H9 (cell line): ENCODE data around the gene MED15. TPM values are rescaled to one million over a fixed set of nuclear protein-coding genes. Genes with fewer than 3 reads are reported as not detected.

Experiments
- DNase-seq: peaks from one replicate; pipeline ENCODE4 v3.0.0-alpha.2; 2017
- H2AFZ ChIP-seq: one replicate; pipeline ENCODE4 v1.6.1; 2013; ENCODE audit warnings: mild to moderate bottlenecking, low read length, control low read depth, moderate library complexity
- H2AK5ac ChIP-seq: 2 replicates; pipeline ENCODE4 v1.6.1; 2013; ENCODE audit warnings: low read length, control low read depth, mixed read lengths; ENCODE audit not compliant: insufficient read length
- H2BK120ac ChIP-seq: one replicate; pipeline ENCODE4 v1.6.1; 2013; ENCODE audit warnings: low read depth, mild to moderate bottlenecking, low read length, control low read depth, inconsistent platforms; ENCODE audit not compliant: poor library complexity, severe bottlenecking
- H2BK12ac ChIP-seq: 2 replicates; pipeline ENCODE4 v1.6.1; 2013; ENCODE audit warnings: low read length, control low read depth, mixed read lengths, low read depth; ENCODE audit not compliant: insufficient read length
- H2BK15ac ChIP-seq: 2 replicates; pipeline ENCODE4 v1.6.1; 2013; ENCODE audit warnings: low read depth, low read length, control low read depth
- H2BK20ac ChIP-seq: one replicate; pipeline ENCODE4 v1.6.1; 2013; ENCODE audit warnings: low read depth, mild to moderate bottlenecking, low read length, control low read depth, inconsistent platforms; ENCODE audit not compliant: poor library complexity, severe bottlenecking
- H2BK5ac ChIP-seq: 2 replicates; pipeline ENCODE4 v1.6.1; 2013; ENCODE audit warnings: low read length, control low read depth, mixed read lengths; ENCODE audit not compliant: insufficient read length
- H3K14ac ChIP-seq: 2 replicates; pipeline ENCODE4 v1.6.1; 2013; ENCODE audit warnings: low read length, control low read depth; ENCODE audit not compliant: insufficient read depth
- H3K18ac ChIP-seq: 2 replicates; pipeline ENCODE4 v1.6.1; 2013; ENCODE audit warnings: low read depth, mild to moderate bottlenecking, mixed read lengths, low read length, control low read depth; ENCODE audit not compliant: insufficient read length
- H3K23ac ChIP-seq: 2 replicates; pipeline ENCODE4 v1.6.1; 2013; ENCODE audit warnings: low read length, control low read depth, mixed read lengths, low read depth; ENCODE audit not compliant: insufficient read length
- H3K23me2 ChIP-seq: 2 replicates; pipeline ENCODE4 v1.6.1; 2013; ENCODE audit warnings: low read depth, mild to moderate bottlenecking, mixed read lengths, low read length, control low read depth; ENCODE audit not compliant: insufficient read length, poor library complexity, severe bottlenecking
- H3K27ac ChIP-seq: 2 replicates; pipeline ENCODE4 v1.5.1; 2013; ENCODE audit warnings: low read length, control low read depth, mixed read lengths, low read depth; ENCODE audit not compliant: insufficient read length
- H3K27me3 ChIP-seq: 2 replicates; pipeline ENCODE4 v1.6.1; 2013; ENCODE audit warnings: low read length, control low read depth, inconsistent platforms; ENCODE audit not compliant: insufficient read depth
- H3K4ac ChIP-seq: 2 replicates; pipeline ENCODE4 v1.6.1; 2013; ENCODE audit warnings: low read depth, mild to moderate bottlenecking, control low read depth, inconsistent platforms, low read length, moderate library complexity
- H3K4me1 ChIP-seq: 2 replicates; pipeline ENCODE4 v1.6.1; 2013; ENCODE audit warnings: low read length, control low read depth, inconsistent platforms; ENCODE audit not compliant: insufficient read depth
- H3K4me2 ChIP-seq: 2 replicates; pipeline ENCODE4 v1.6.1; 2013; ENCODE audit warnings: low read length, control low read depth, mixed read lengths; ENCODE audit not compliant: insufficient read length, insufficient read depth
- H3K56ac ChIP-seq: 2 replicates; pipeline ENCODE4 v1.6.1; 2013; ENCODE audit warnings: low read depth, mild to moderate bottlenecking, mixed read lengths, low read length, control low read depth; ENCODE audit not compliant: insufficient read length
- H3K79me1 ChIP-seq: 2 replicates; pipeline ENCODE4 v1.6.1; 2013; ENCODE audit warnings: low read depth, mild to moderate bottlenecking, moderate library complexity, low read length, control low read depth, inconsistent platforms; ENCODE audit not compliant: insufficient read depth, poor library complexity, severe bottlenecking
- H3K79me2 ChIP-seq: 2 replicates; pipeline ENCODE4 v1.6.1; 2013; ENCODE audit warnings: low read length, control low read depth, inconsistent platforms; ENCODE audit not compliant: insufficient read depth
- H3K9ac ChIP-seq: 2 replicates; pipeline ENCODE4 v1.6.1; 2013; ENCODE audit warnings: low read length, control low read depth, mixed read lengths; ENCODE audit not compliant: insufficient read length; ENCODE audit errors: extremely low read depth
- H3K9me3 ChIP-seq: one replicate; pipeline ENCODE4 v1.6.1; 2013; ENCODE audit warnings: low read depth, low read length, inconsistent platforms; ENCODE audit not compliant: control insufficient read depth
- H3T11ph ChIP-seq: one replicate; pipeline ENCODE4 v1.6.1; 2013; ENCODE audit warnings: mild to moderate bottlenecking, low read length, control low read depth, inconsistent platforms
- H4K20me1 ChIP-seq: one replicate; pipeline ENCODE4 v1.6.1; 2013; ENCODE audit not compliant: control insufficient read depth, insufficient read length, insufficient read depth
- H4K5ac ChIP-seq: 2 replicates; pipeline ENCODE4 v1.6.1; 2013; ENCODE audit warnings: low read depth, mild to moderate bottlenecking, mixed read lengths, low read length, control low read depth; ENCODE audit not compliant: insufficient read length
- H4K8ac ChIP-seq: replicated peaks from 2 replicates; pipeline ENCODE4 v1.6.1; 2013; ENCODE audit warnings: low read length, control low read depth, mixed read lengths, low read depth; ENCODE audit not compliant: insufficient read length
- H4K91ac ChIP-seq: 2 replicates; pipeline ENCODE4 v1.6.1; 2013; ENCODE audit warnings: low read depth, mild to moderate bottlenecking, moderate library complexity, mixed read lengths, low read length, control low read depth; ENCODE audit not compliant: insufficient read length
- H3K27ac Mint-ChIP-seq, 3 experiments: 2 replicates in 2 of 3; 3 replicates in 1 of 3; pipeline ENCODE4 v1.8.0; 2020 to 2021; ENCODE audit warnings: mixed read lengths in 3 of 3, mild to moderate bottlenecking in 1 of 3, moderate library complexity in 1 of 3
- H3K27me3 Mint-ChIP-seq: 2 replicates; pipeline ENCODE4 v1.8.0; 2021; ENCODE audit warnings: low read depth, mild to moderate bottlenecking, moderate library complexity, mixed read lengths
- H3K36me3 Mint-ChIP-seq, 3 experiments: 2 replicates in 2 of 3; 3 replicates in 1 of 3; pipeline ENCODE4 v1.8.0; 2020 to 2021; ENCODE audit warnings: low read depth in 3 of 3, mixed read lengths in 3 of 3; ENCODE audit not compliant: insufficient read depth in 1 of 3
- H3K4me1 Mint-ChIP-seq, 2 experiments: 2 replicates each; pipeline ENCODE4 v1.8.0; 2020; ENCODE audit warnings: mixed read lengths in 2 of 2
- H3K4me3 Mint-ChIP-seq, 2 experiments: 2 replicates in 1 of 2; 3 replicates in 1 of 2; pipeline ENCODE4 v1.8.0; 2020 to 2021; ENCODE audit warnings: mild to moderate bottlenecking in 2 of 2, mixed read lengths in 2 of 2, moderate library complexity in 1 of 2
- H3K9me3 Mint-ChIP-seq, 2 experiments: 2 replicates in 1 of 2; 3 replicates in 1 of 2; pipeline ENCODE4 v1.8.0; 2020; ENCODE audit warnings: mild to moderate bottlenecking in 2 of 2, mixed read lengths in 2 of 2, moderate library complexity in 1 of 2
- WGBS: extraction: QIAGEN DNeasy Blood & Tissue Kit; methylation state at CpG from one replicate; pipeline ENCODE4 v1.1.7; 2013; ENCODE audit warnings: missing lambda C conversion rate, low lambda C conversion rate, mixed read lengths; ENCODE audit not compliant: insufficient read length; ENCODE audit errors: extremely low coverage; 5-methylcytosine and 5-hydroxymethylcytosine counted together
- total RNA-seq: library from RNA; stranded (reverse); gene quantifications from 2 replicates; pipeline ENCODE4 v1.2.1, GENCODE V29; 2021
- TF ChIP-seq, protein P1 (sequence below): fragments of 200-600 bp; sonication (generic); conservative IDR thresholded peaks from 3 replicates; pipeline ENCODE4 v1.8.0; 2021; ENCODE audit warnings: antibody characterized with exemption, mild to moderate bottlenecking

MED15 gene
- total RNA-seq, 1 experiment from 2014 or later: 47.4 TPM

DNA sequence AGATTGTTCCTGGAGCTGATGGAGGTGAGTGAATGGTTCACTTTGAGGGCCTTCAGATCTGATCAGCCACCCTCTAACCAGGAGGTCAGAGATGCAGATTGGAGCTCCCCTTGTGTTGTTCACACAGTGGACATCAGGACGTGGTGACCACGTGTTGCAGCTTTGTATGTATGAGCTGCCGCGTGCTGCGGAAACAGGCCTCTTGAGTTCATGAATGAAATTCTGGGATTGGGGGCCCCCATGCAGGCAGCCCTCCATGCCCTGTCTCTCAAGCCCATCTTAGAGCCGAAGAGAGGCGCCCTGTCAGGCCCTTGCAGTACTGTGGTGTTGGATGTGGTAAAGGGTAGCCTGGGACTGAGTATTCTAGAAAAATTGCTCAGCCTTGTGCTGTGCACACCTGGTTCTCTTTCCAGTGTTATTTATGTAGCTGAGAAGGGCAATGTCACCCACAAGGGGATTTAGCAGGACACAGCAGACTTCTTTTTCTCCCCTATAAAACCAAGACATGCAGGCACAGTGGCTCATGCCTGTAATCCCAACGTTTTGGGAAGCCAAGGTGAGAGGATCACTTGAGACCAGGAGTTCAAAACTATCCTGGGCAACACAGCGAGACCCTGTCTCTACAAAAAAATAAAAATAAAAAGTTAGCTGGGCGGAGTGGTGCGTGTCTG, 64.9 kb downstream of the MED15 start:
- H2AK5ac ChIP-seq: no peak overlapping the region
- no peaks in the 10 kb centered on the region for H4K20me1 ChIP-seq
- H2AFZ ChIP-seq: no peak overlapping the region
- H3K4me1 ChIP-seq: no peaks in the 10 kb centered on the region
- no peaks in the 10 kb centered on the region for H3K27me3 Mint-ChIP-seq
- no peaks in the 10 kb centered on the region for H3K27me3 ChIP-seq
- H2BK12ac ChIP-seq: no peak overlapping the region
- H3K56ac ChIP-seq: no peak overlapping the region
- no peak overlapping the region for H4K8ac ChIP-seq
- H3K4me3 Mint-ChIP-seq: no peak overlapping the region
- H3K23ac ChIP-seq: no peak overlapping the region
- H3K9me3 ChIP-seq: no peaks in the 10 kb centered on the region
- H3K18ac ChIP-seq: no peak overlapping the region
- no peaks in the 10 kb centered on the region for H3K9me3 Mint-ChIP-seq
- no peak overlapping the region for H2BK15ac ChIP-seq
- no peak overlapping the region for H2BK5ac ChIP-seq
- H3K9ac ChIP-seq: no peak overlapping the region
- no peak overlapping the region for H3K27ac ChIP-seq
- no peak overlapping the region for H2BK20ac ChIP-seq
- peaks cover 27 to 75% (median 54%) of the 10 kb centered on the region in 3 experiments; a peak in 6 of 7 replicates for H3K36me3 Mint-ChIP-seq
- H2BK120ac ChIP-seq: no peak overlapping the region
- DNase-seq: no peak
- TF ChIP-seq, protein P1, sequence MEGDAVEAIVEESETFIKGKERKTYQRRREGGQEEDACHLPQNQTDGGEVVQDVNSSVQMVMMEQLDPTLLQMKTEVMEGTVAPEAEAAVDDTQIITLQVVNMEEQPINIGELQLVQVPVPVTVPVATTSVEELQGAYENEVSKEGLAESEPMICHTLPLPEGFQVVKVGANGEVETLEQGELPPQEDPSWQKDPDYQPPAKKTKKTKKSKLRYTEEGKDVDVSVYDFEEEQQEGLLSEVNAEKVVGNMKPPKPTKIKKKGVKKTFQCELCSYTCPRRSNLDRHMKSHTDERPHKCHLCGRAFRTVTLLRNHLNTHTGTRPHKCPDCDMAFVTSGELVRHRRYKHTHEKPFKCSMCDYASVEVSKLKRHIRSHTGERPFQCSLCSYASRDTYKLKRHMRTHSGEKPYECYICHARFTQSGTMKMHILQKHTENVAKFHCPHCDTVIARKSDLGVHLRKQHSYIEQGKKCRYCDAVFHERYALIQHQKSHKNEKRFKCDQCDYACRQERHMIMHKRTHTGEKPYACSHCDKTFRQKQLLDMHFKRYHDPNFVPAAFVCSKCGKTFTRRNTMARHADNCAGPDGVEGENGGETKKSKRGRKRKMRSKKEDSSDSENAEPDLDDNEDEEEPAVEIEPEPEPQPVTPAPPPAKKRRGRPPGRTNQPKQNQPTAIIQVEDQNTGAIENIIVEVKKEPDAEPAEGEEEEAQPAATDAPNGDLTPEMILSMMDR: no peak
- H3K27ac Mint-ChIP-seq: no peak overlapping the region
- H3K14ac ChIP-seq: no peak overlapping the region
- H3K4me1 Mint-ChIP-seq: no peaks in the 10 kb centered on the region
- no peaks in the 10 kb centered on the region for H3K79me1 ChIP-seq
- no CpG with 5 or more reads among the region's 11 CpGs for WGBS
- no peak overlapping the region for H4K91ac ChIP-seq
- H3K79me2 ChIP-seq: no peaks in the 10 kb centered on the region
- H4K5ac ChIP-seq: no peak overlapping the region
- H3K4me2 ChIP-seq: no peak overlapping the region
- no peak overlapping the region for H3K4ac ChIP-seq
- H3K23me2 ChIP-seq: no peaks in the 10 kb centered on the region
- no peak overlapping the region for H3T11ph ChIP-seq
